Endodermal cell (in vitro differentiated cells): ENCODE data around the gene CEACAM4. TPM values are rescaled to one million over a fixed set of nuclear protein-coding genes. Genes with fewer than 3 reads are reported as not detected.

Source experiments
- DNase-seq: peaks from one replicate; pipeline ENCODE4 v3.0.0-alpha.2; 2017
- H3K27ac ChIP-seq: 2 replicates; pipeline ENCODE4 v1.5.1; 2013; ENCODE audit warnings: mild to moderate bottlenecking, low read depth, low read length, moderate library complexity
- H3K27me3 ChIP-seq: 2 replicates; pipeline ENCODE4 v1.6.1; 2013; ENCODE audit warnings: mild to moderate bottlenecking, low read length, moderate library complexity; ENCODE audit not compliant: insufficient read depth, control insufficient read depth, poor library complexity, severe bottlenecking
- H3K36me3 ChIP-seq: 2 replicates; pipeline ENCODE4 v1.7.0; 2013; ENCODE audit warnings: mild to moderate bottlenecking, low read length, moderate library complexity; ENCODE audit not compliant: control insufficient read depth, insufficient read depth
- H3K4me1 ChIP-seq: one replicate; pipeline ENCODE4 v1.7.0; 2013; ENCODE audit warnings: low read length; ENCODE audit not compliant: control insufficient read depth, insufficient read depth
- H3K4me3 ChIP-seq: 2 replicates; pipeline ENCODE4 v1.5.1; 2013; ENCODE audit warnings: mild to moderate bottlenecking, low read length, moderate library complexity
- H3K9ac ChIP-seq: 2 replicates; pipeline ENCODE4 v1.6.1; 2013; ENCODE audit warnings: mild to moderate bottlenecking, low read length, moderate library complexity; ENCODE audit not compliant: poor library complexity, severe bottlenecking; ENCODE audit errors: extremely low read depth
- H3K9me3 ChIP-seq: 2 replicates; pipeline ENCODE4 v1.6.1; 2013; ENCODE audit warnings: mild to moderate bottlenecking, low read length, moderate library complexity; ENCODE audit not compliant: control insufficient read depth
- H3K27ac Mint-ChIP-seq: 2 replicates; pipeline ENCODE4 v1.8.0; 2020; ENCODE audit warnings: mixed read lengths
- H3K27me3 Mint-ChIP-seq: 2 replicates; pipeline ENCODE4 v1.8.0; 2021; ENCODE audit warnings: mild to moderate bottlenecking, mixed read lengths; ENCODE audit not compliant: insufficient read depth
- H3K36me3 Mint-ChIP-seq: 2 replicates; pipeline ENCODE4 v1.8.0; 2020; ENCODE audit warnings: low read depth, mixed read lengths
- H3K4me1 Mint-ChIP-seq: 2 replicates; pipeline ENCODE4 v1.8.0; 2020; ENCODE audit warnings: mixed read lengths
- H3K4me3 Mint-ChIP-seq: 2 replicates; pipeline ENCODE4 v1.8.0; 2020; ENCODE audit warnings: mild to moderate bottlenecking, moderate library complexity, mixed read lengths
- H3K9me3 Mint-ChIP-seq: 2 replicates; pipeline ENCODE4 v1.8.0; 2020; ENCODE audit warnings: mild to moderate bottlenecking, mixed read lengths
- CTCF ChIP-seq: fragments of 200-600 bp; sonication (generic); conservative IDR thresholded peaks from 2 replicates; pipeline ENCODE4 v1.5.0; 2021; ENCODE audit warnings: antibody characterized with exemption, mild to moderate bottlenecking
- WGBS, 2 experiments: methylation state at CpG; one replicate each; pipeline versions ENCODE4 v1.1.5 to v1.1.7; 2013; ENCODE audit warnings: missing lambda C conversion rate in 2 of 2, mixed read lengths in 1 of 2; ENCODE audit not compliant: insufficient coverage in 1 of 2, insufficient read length in 1 of 2; 5-methylcytosine and 5-hydroxymethylcytosine counted together
- total RNA-seq, 2 donors: library from RNA; stranded (reverse); fragmentation: NEBNext Ultra II Directional in 1 of 2; extraction: Animal tissue kit (Norgen Biotek cat#: 25700) in 1 of 2; gene quantifications; 2 replicates in 1 of 2; 3 replicates in 1 of 2; pipeline ENCODE4 v1.2.1, GENCODE V29; 2021

Gene CEACAM4
- total RNA-seq, 2 donors from 2014 or later = not detected

DNA sequence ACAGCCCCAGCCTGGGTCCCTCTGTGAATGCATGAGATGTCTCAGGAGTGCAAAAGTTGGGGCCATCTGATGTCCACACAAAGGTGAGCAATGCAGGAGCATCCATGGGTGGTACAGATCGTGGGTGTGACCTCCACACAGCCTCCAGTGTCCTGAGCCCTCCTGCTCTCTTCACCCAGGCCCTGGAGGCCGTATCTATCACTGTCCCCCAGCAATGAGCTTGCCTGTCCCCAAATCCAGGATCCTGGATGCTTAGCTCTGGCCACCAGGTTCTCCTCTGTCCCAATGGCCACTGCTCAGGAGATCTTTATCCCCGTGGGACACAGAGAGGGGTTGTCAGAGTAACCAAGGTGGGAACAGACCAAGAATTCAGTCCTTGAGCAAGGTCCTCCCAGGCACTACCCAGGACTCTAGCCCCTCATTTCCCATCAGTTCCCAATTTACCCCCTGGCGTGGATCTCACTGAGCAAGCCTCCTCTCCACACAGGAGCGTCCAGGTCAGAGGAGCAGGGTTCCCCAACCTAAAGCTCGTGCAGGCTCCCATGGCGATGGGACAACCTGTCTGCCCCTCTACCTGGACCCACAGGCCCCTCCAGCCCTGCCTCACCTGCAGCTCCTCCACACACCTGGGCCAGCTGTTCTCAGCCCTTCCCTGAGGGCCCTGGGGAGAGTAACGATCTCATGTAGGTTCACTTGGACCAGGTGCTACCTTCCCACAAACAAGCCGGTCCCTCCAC, 39.6 kb downstream of the CEACAM4 start:
- WGBS, 2 experiments = 61 to 62% methylated on average over 5 to 9 of the region's 9 CpGs
- Histone ChIP-seq H3K36me3 (no peaks in the 10 kb centered on the region), H3K9me3 (peaks cover 3% of the 10 kb centered on the region), H3K27me3 (no peaks in the 10 kb centered on the region), H3K4me3 (no peak overlapping the region), H3K9ac (no peak overlapping the region), H3K4me1 (no peaks in the 10 kb centered on the region), H3K27ac (no peak overlapping the region)
- H3K36me3 Mint-ChIP-seq = no peaks in the 10 kb centered on the region
- peaks cover under 1% of the 10 kb centered on the region for H3K27me3 Mint-ChIP-seq
- TF ChIP-seq CTCF = no peak
- no peak overlapping the region for H3K4me3 Mint-ChIP-seq
- H3K9me3 Mint-ChIP-seq = peaks cover 89% of the 10 kb centered on the region
- no peak overlapping the region for H3K27ac Mint-ChIP-seq
- H3K4me1 Mint-ChIP-seq = no peaks in the 10 kb centered on the region
- no peak for DNase-seq

- Mint-ChIP-seq H3K27ac (no peak overlapping the region), H3K4me1 (no peaks in the 10 kb centered on the region), H3K36me3 (no peaks in the 10 kb centered on the region), H3K27me3 (peaks cover 1% of the 10 kb centered on the region), H3K4me3 (no peak overlapping the region), H3K9me3 (peaks cover 95% of the 10 kb centered on the region)
- Histone ChIP-seq H3K27me3 (no peaks in the 10 kb centered on the region), H3K9ac (no peak overlapping the region), H3K4me1 (no peaks in the 10 kb centered on the region), H3K9me3 (peaks cover 13% of the 10 kb centered on the region), H3K36me3 (no peaks in the 10 kb centered on the region), H3K27ac (no peak overlapping the region), H3K4me3 (no peak overlapping the region)
- DNase-seq = no peak
- TF ChIP-seq CTCF = no peak
Measured at GRCh38 chr19:41586064-41586463, 40.8 kb downstream of the CEACAM4 start.

- H3K4me1 ChIP-seq = no peaks in the 10 kb centered on the region
- H3K27ac Mint-ChIP-seq = no peak overlapping the region
- TF ChIP-seq CTCF = no peak
- H3K9me3 ChIP-seq = peaks cover 24% of the 10 kb centered on the region
- 76 to 80% methylated on average over 1 of the region's 1 CpG for WGBS, 2 experiments
- H3K4me3 ChIP-seq = no peak overlapping the region
- H3K36me3 ChIP-seq = no peaks in the 10 kb centered on the region
- H3K27ac ChIP-seq = no peak overlapping the region
- H3K27me3 ChIP-seq = no peaks in the 10 kb centered on the region
- H3K27me3 Mint-ChIP-seq = peaks cover 1% of the 10 kb centered on the region
- H3K9me3 Mint-ChIP-seq = peaks cover 97% of the 10 kb centered on the region
- H3K9ac ChIP-seq = no peak overlapping the region
- H3K36me3 Mint-ChIP-seq = no peaks in the 10 kb centered on the region
- no peak for DNase-seq
- H3K4me3 Mint-ChIP-seq = no peak overlapping the region
- H3K4me1 Mint-ChIP-seq = no peaks in the 10 kb centered on the region
Measured at GRCh38 chr19:41584931-41585330, 41.9 kb downstream of the CEACAM4 start.
